ENCODE measurements around the gene CDC73. TPM values are rescaled to one million over a fixed set of nuclear protein-coding genes. Genes with fewer than 3 reads are reported as not detected.

CDC73 gene
- total and polyA plus RNA-seq, 4 donors = 5.8 to 20.6 (median 12.6) TPM

- H3K9me3 ChIP-seq (ENCODE audit: control insufficient read depth in 4 of 4, low read length in 3 of 4) = peaks cover 0 to 6% (median 0%) of the 10 kb centered on the region in 4 donors
- H3K36me3 ChIP-seq (ENCODE audit: control insufficient read depth in 4 of 4, insufficient read depth in 3 of 4, low read depth in 1 of 4, low read length in 3 of 4) = peaks cover 0 to 38% (median 25%) of the 10 kb centered on the region in 4 donors
- H3K27me3 ChIP-seq (ENCODE audit: control insufficient read depth in 4 of 4, insufficient read depth in 4 of 4, low read length in 3 of 4) = no peaks in the 10 kb centered on the region
- no peak for DNase-seq (ENCODE audit: low spot score)
- no peaks in the 10 kb centered on the region for H3K4me1 ChIP-seq (ENCODE audit: control insufficient read depth in 4 of 4, insufficient read depth in 4 of 4, low read length in 3 of 4)
- H3K4me3 ChIP-seq (ENCODE audit: low read depth in 1 of 3, low read length in 3 of 3) = no peak overlapping the region
- no peak overlapping the region for H3K9ac ChIP-seq (ENCODE audit: low read depth in 1 of 2, low read length in 2 of 2)
- H3K27ac ChIP-seq (ENCODE audit: low read depth in 1 of 2, low read length in 2 of 2) = no peak overlapping the region
- TF ChIP-seq FOXA2 (IDR thresholded peaks at IDR 0.05) (no peak), GABPA (IDR thresholded peaks at IDR 0.05 in 1 of 2, conservative IDR thresholded peaks at IDR 0.05 in 1 of 2) (no peak), RXRA (IDR thresholded peaks at IDR 0.05) (no peak), HNF4A (conservative IDR thresholded peaks at IDR 0.05) (no peak), ATF3 (IDR thresholded peaks at IDR 0.05) (no peak), JUND (IDR thresholded peaks at IDR 0.05) (no peak)
- TF ChIP-seq, protein P1, sequence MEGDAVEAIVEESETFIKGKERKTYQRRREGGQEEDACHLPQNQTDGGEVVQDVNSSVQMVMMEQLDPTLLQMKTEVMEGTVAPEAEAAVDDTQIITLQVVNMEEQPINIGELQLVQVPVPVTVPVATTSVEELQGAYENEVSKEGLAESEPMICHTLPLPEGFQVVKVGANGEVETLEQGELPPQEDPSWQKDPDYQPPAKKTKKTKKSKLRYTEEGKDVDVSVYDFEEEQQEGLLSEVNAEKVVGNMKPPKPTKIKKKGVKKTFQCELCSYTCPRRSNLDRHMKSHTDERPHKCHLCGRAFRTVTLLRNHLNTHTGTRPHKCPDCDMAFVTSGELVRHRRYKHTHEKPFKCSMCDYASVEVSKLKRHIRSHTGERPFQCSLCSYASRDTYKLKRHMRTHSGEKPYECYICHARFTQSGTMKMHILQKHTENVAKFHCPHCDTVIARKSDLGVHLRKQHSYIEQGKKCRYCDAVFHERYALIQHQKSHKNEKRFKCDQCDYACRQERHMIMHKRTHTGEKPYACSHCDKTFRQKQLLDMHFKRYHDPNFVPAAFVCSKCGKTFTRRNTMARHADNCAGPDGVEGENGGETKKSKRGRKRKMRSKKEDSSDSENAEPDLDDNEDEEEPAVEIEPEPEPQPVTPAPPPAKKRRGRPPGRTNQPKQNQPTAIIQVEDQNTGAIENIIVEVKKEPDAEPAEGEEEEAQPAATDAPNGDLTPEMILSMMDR (IDR thresholded peaks at IDR 0.05; ENCODE audit: low read depth, low read length, missing input control) = no peak
Observed at GRCh38 chr1:193077991-193078390, 43.8 kb upstream of the CDC73 start.

DNA sequence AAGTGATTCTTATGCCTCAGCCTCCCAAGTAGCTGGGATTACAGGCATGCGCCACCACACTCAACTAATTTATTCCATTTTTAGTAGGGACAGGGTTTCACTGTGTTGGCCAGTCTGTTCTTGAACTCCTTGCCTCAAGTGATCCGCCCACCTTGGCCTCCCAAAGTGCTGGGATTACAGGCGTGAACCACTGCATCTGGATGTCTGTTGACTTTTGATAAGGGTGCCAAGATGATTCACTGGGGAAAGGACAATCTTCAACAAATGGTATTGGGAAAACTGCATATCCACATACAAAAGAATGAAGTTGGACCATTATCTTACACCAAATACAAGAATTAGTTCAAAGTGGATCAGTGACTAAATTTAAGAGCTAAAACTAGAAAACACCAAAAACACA lies 42.6 kb upstream of the CDC73 start:
- H3K4me3 ChIP-seq (ENCODE audit: low read depth in 1 of 3, low read length in 3 of 3) = no peak overlapping the region
- no peak overlapping the region for H3K27ac ChIP-seq (ENCODE audit: low read depth in 1 of 2, low read length in 2 of 2)
- no peak for DNase-seq (ENCODE audit: low spot score)
- WGBS = 93% methylated on average over 3 of the region's 3 CpGs
- no peaks in the 10 kb centered on the region for H3K4me1 ChIP-seq (ENCODE audit: control insufficient read depth in 4 of 4, insufficient read depth in 4 of 4, low read length in 3 of 4)
- H3K36me3 ChIP-seq (ENCODE audit: control insufficient read depth in 4 of 4, insufficient read depth in 3 of 4, low read depth in 1 of 4, low read length in 3 of 4) = peaks cover 0 to 45% (median 27%) of the 10 kb centered on the region in 4 donors
- H3K9me3 ChIP-seq (ENCODE audit: control insufficient read depth in 4 of 4, low read length in 3 of 4) = peaks cover 0 to 6% (median 0%) of the 10 kb centered on the region in 4 donors
- no peaks in the 10 kb centered on the region for H3K27me3 ChIP-seq (ENCODE audit: control insufficient read depth in 4 of 4, insufficient read depth in 4 of 4, low read length in 3 of 4)
- no peak overlapping the region for H3K9ac ChIP-seq (ENCODE audit: low read depth in 1 of 2, low read length in 2 of 2)
- TF ChIP-seq, protein P2, sequence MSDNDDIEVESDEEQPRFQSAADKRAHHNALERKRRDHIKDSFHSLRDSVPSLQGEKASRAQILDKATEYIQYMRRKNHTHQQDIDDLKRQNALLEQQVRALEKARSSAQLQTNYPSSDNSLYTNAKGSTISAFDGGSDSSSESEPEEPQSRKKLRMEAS (IDR thresholded peaks at IDR 0.05) = no peak
- TF ChIP-seq YY1 (IDR thresholded peaks at IDR 0.05) = no peak
- TF ChIP-seq FOXA2 (IDR thresholded peaks at IDR 0.05) = no peak
- no peak for TF ChIP-seq RAD21 (IDR thresholded peaks at IDR 0.05)
- no peak for TF ChIP-seq RXRA (IDR thresholded peaks at IDR 0.05)
- TF ChIP-seq HNF4G (IDR thresholded peaks at IDR 0.05) = no peak
- no peak for TF ChIP-seq TAF1 (conservative IDR thresholded peaks at IDR 0.05)
- no peak for TF ChIP-seq JUND (IDR thresholded peaks at IDR 0.05)
- TF ChIP-seq REST (IDR thresholded peaks at IDR 0.05) = no peak
- TF ChIP-seq EGR1 (IDR thresholded peaks at IDR 0.05; ENCODE audit: low read depth in 2 of 2) = no peak
- TF ChIP-seq SP1 (IDR thresholded peaks at IDR 0.05) = no peak
- TF ChIP-seq, protein P1 (IDR thresholded peaks at IDR 0.05; ENCODE audit: low read depth, low read length, missing input control) = no peak
- no peak for TF ChIP-seq FOXA1 (IDR thresholded peaks at IDR 0.05)
- no peak for TF ChIP-seq GABPA (IDR thresholded peaks at IDR 0.05 in 1 of 2, conservative IDR thresholded peaks at IDR 0.05 in 1 of 2)
- no peak for TF ChIP-seq ZBTB33 (IDR thresholded peaks at IDR 0.05)
- TF ChIP-seq HNF4A (conservative IDR thresholded peaks at IDR 0.05) = no peak
- TF ChIP-seq NR2F2 (IDR thresholded peaks at IDR 0.05) = no peak
